K562 (cell line): ENCODE measurements around the gene ZRANB3. TPM values are rescaled to one million over a fixed set of nuclear protein-coding genes. Genes with fewer than 3 reads are reported as not detected.

Source experiments
- ATAC-seq: fragments of 200-7000 bp; cut with Tn5 transposase; 3 replicates; pipeline ENCODE4 v1.9.1; 2020; ENCODE audit warnings: moderate library complexity
- BruUV-seq: library from RNA; stranded (reverse); fragments of 400-500 nt; replicated peaks from 2 replicates; lab custom pipeline; 2021; lab: Mats Ljungman, UMichigan
- CTCF ChIA-PET: fragments of 300-600 bp; formaldehyde crosslinking; extraction: SDS; loops from one replicate; lab custom pipeline; 2021; ENCODE audit warnings: low intra/inter-chr PET ratio; lab: Yijun Ruan, JAX
- POLR2A ChIA-PET: fragments of 300-600, 350-650 bp; sonication (Branson Sonifier 250); formaldehyde crosslinking; extraction: SDS; loops from one replicate; lab custom pipeline; 2021; ENCODE audit warnings: antibody characterized with exemption, inconsistent platforms; lab: Yijun Ruan, JAX
- DNase-seq, 4 experiments: peaks; one replicate each; pipeline versions ENCODE4 v3.0.0 to v3.0.0-alpha.2; 2011 to 2018; ENCODE audit warnings: low spot score in 3 of 4, mixed read lengths in 3 of 4; ENCODE audit errors: extremely low read depth in 1 of 4
- FAIRE-seq: peaks from 2 replicates; lab custom pipeline; 2011; peaks lifted over from hg19 to GRCh38; lab: Jason Lieb, UNC
- H2AFZ ChIP-seq: 2 replicates; pipeline ENCODE4 v1.6.0; 2011; ENCODE audit warnings: low read depth, low read length, control low read depth, inconsistent platforms
- H3K27ac ChIP-seq: fragments of 200-600 bp; 3 replicates; pipeline ENCODE4 v1.8.0; 2011; ENCODE audit warnings: low read depth, mild to moderate bottlenecking, control low read depth, inconsistent platforms, low read length, moderate library complexity, mixed read lengths; ENCODE audit errors: extremely low read depth
- H3K27me3 ChIP-seq, 2 experiments: fragments of 300-600 bp in 1 of 2; 2 replicates in 1 of 2; 3 replicates in 1 of 2; pipeline versions ENCODE4 v1.6.0 to v1.8.0; 2011; ENCODE audit warnings: inconsistent platforms in 2 of 2, low read length in 2 of 2, mild to moderate bottlenecking in 1 of 2, mixed read lengths in 1 of 2, moderate library complexity in 1 of 2; ENCODE audit not compliant: control insufficient read depth in 2 of 2, insufficient read depth in 2 of 2
- H3K36me3 ChIP-seq: fragments of 300-600 bp; 3 replicates; pipeline ENCODE4 v1.8.0; 2011; ENCODE audit warnings: mild to moderate bottlenecking, low read length, inconsistent platforms; ENCODE audit not compliant: control insufficient read depth, insufficient read depth
- H3K4me1 ChIP-seq, 2 experiments: fragments of 200-600 bp in 1 of 2; replicated peaks in 1 of 2; 2 replicates in 1 of 2; 3 replicates in 1 of 2; pipeline versions ENCODE4 v1.5.1 to v1.8.0; 2011; ENCODE audit warnings: inconsistent platforms in 2 of 2, low read length in 2 of 2, mild to moderate bottlenecking in 1 of 2, mixed read lengths in 1 of 2, moderate library complexity in 1 of 2; ENCODE audit not compliant: control insufficient read depth in 2 of 2, insufficient read depth in 2 of 2
- H3K4me2 ChIP-seq: 2 replicates; pipeline ENCODE4 v1.6.1; 2011; ENCODE audit warnings: low read length, control low read depth, inconsistent platforms, mixed read lengths; ENCODE audit not compliant: insufficient read depth
- H3K4me3 ChIP-seq: fragments of 200-600 bp; sonication (generic), shearing (Covaris generic); 2 replicates; pipeline ENCODE4 v1.5.1; 2016; ENCODE audit warnings: control low read depth, inconsistent platforms
- H3K79me2 ChIP-seq: fragments of 200-600 bp; 3 replicates; pipeline ENCODE4 v1.8.0; 2011; ENCODE audit warnings: low read length, inconsistent platforms; ENCODE audit not compliant: control insufficient read depth, insufficient read depth
- H3K9ac ChIP-seq, 2 experiments: 2 replicates each; pipeline versions ENCODE4 v1.6.0 to v1.6.1; 2011; ENCODE audit warnings: low read depth in 2 of 2, low read length in 2 of 2, control low read depth in 1 of 2, inconsistent platforms in 1 of 2, mild to moderate bottlenecking in 1 of 2, mixed read lengths in 1 of 2; ENCODE audit not compliant: insufficient read depth in 1 of 2
- H3K9me1 ChIP-seq: one replicate; pipeline ENCODE4 v1.6.0; 2011; ENCODE audit warnings: inconsistent platforms, mild to moderate bottlenecking, low read length, moderate library complexity; ENCODE audit not compliant: control insufficient read depth, insufficient read depth
- H3K9me3 ChIP-seq: replicated peaks from 2 replicates; pipeline ENCODE4 v1.5.1; 2011; ENCODE audit warnings: low read depth, low read length, inconsistent platforms; ENCODE audit not compliant: control insufficient read depth, insufficient read depth
- H4K20me1 ChIP-seq: replicated peaks from 2 replicates; pipeline ENCODE4 v1.6.1; 2011; ENCODE audit warnings: low read length, inconsistent platforms, mixed read lengths; ENCODE audit not compliant: control insufficient read depth, insufficient read depth
- BRF2 ChIP-seq: IDR thresholded peaks from 3 replicates; pipeline ENCODE4 v1.6.1; 2011; ENCODE audit warnings: borderline replicate concordance, mild to moderate bottlenecking; ENCODE audit not compliant: insufficient read length, insufficient read depth
- CBX2 ChIP-seq: fragments of 200-600 bp; sonication (generic); IDR thresholded peaks from one replicate; pipeline ENCODE4 v1.6.1; 2012; ENCODE audit warnings: mild to moderate bottlenecking, low read length, inconsistent platforms; ENCODE audit not compliant: insufficient read depth, poor library complexity, severe bottlenecking
- CCNT2 ChIP-seq: IDR thresholded peaks from 2 replicates; pipeline ENCODE4 v1.6.1; 2011; ENCODE audit warnings: borderline replicate concordance, low read depth, mild to moderate bottlenecking, moderate library complexity, mixed read lengths, low read length; ENCODE audit not compliant: insufficient read length; ENCODE audit errors: extremely low read depth
- FOXA1 ChIP-seq: fragments of 450-650 bp; IDR thresholded peaks from 2 replicates; pipeline ENCODE4 v1.6.1; 2016; ENCODE audit warnings: mild to moderate bottlenecking, borderline replicate concordance
- HDAC3 ChIP-seq: fragments of 450-650 bp; IDR thresholded peaks from 2 replicates; pipeline ENCODE4 v1.6.1; 2018; ENCODE audit warnings: borderline replicate concordance, mild to moderate bottlenecking, moderate library complexity; ENCODE audit not compliant: partially characterized antibody
- IRF2 ChIP-seq: sonication (generic); formaldehyde crosslinking; IDR thresholded peaks from 2 replicates; pipeline ENCODE4 v1.8.1; 2022; ENCODE audit warnings: mild to moderate bottlenecking, missing genetic modification reagents
- LARP7 ChIP-seq: fragments of 450-650 bp; IDR thresholded peaks from 2 replicates; pipeline ENCODE4 v1.6.1; 2016
- NCOA4 ChIP-seq: fragments of 450-650 bp; IDR thresholded peaks from 2 replicates; pipeline ENCODE4 v1.6.1; 2018; ENCODE audit warnings: mild to moderate bottlenecking; ENCODE audit not compliant: partially characterized antibody
- SRSF7 ChIP-seq: fragments of 200-400 bp; formaldehyde crosslinking; optimal IDR thresholded peaks from 2 replicates; pipeline ENCODE3; 2017; ENCODE audit warnings: mild to moderate bottlenecking, low read depth, low read length
- TAF9B ChIP-seq: fragments of 450-650 bp; IDR thresholded peaks from 2 replicates; pipeline ENCODE4 v1.6.1; 2018; ENCODE audit warnings: mild to moderate bottlenecking; ENCODE audit not compliant: partially characterized antibody
- ZNF197 ChIP-seq: fragments of 200-800 bp; sonication (Bioruptor generic); IDR thresholded peaks from 2 replicates; pipeline ENCODE4 v1.6.1; 2016; ENCODE audit warnings: low read depth, missing genetic modification characterization, missing compliant biosample characterization
- ZNF239 ChIP-seq: fragments of 250-450 bp; sonication (Bioruptor Pico); IDR thresholded peaks from 2 replicates; pipeline ENCODE4 v1.4.0; 2020; ENCODE audit warnings: mild to moderate bottlenecking
- ZNF398 ChIP-seq: fragments of 250-450 bp; sonication (Bioruptor Pico); IDR thresholded peaks from 2 replicates; pipeline ENCODE4 v1.8.0; 2021; ENCODE audit warnings: moderate library complexity, mild to moderate bottlenecking, inconsistent platforms
- ZNF561 ChIP-seq: fragments of 450-650 bp; formaldehyde crosslinking; conservative IDR thresholded peaks from 2 replicates; pipeline ENCODE4 v1.4.0; 2020; ENCODE audit warnings: mild to moderate bottlenecking, moderate library complexity
- ZNF668 ChIP-seq: fragments of 250-450 bp; sonication (Bioruptor Pico); IDR thresholded peaks from 2 replicates; pipeline ENCODE4 v1.8.0; 2022; ENCODE audit warnings: mild to moderate bottlenecking, inconsistent platforms
- whole genome bisulfite sequencing: fragments of 100-300 bp; shearing (Covaris generic); methylation state at CpG from one replicate; pipeline ENCODE4 v1.1.6; 2016; ENCODE audit warnings: low coverage, mixed read lengths; ENCODE audit not compliant: insufficient coverage; ENCODE audit errors: missing lambda C conversion rate; 5-methylcytosine and 5-hydroxymethylcytosine counted together
- in situ Hi-C: fragments of 300-500 bp; cut with MboI; formaldehyde crosslinking; loops from 4 replicates; pipeline ENCODE4 v1.15.0; 2018; ENCODE audit warnings: inconsistent platforms, mixed read lengths
- intact Hi-C: fragments of 100-400 bp; cut with micrococcal nuclease; formaldehyde crosslinking; loops from 2 replicates; pipeline ENCODE4 v1.14.2; 2022
- polyA plus RNA-seq, 8 experiments: library from polyadenylated mRNA; depleted of rRNA in 4 of 8; stranded (reverse) in 5 of 8; unstranded in 3 of 8; fragments of >200 nt; fragmentation: Nextera tagmentation in 2 of 8; fragmentation: Illumina TruSeq in 1 of 8; extraction: Ambion mirVana in 2 of 8; extraction: Trizol in 1 of 8; gene quantifications; 2 replicates each; pipeline versions ENCODE4 v1.2.1 to v1.2.3, GENCODE V29; 2011 to 2014; ENCODE audit warnings: inconsistent platforms in 1 of 8, missing spikeins in 1 of 8
- total RNA-seq, 7 experiments: library from RNA; depleted of rRNA in 6 of 7; stranded (reverse); fragments of >200 nt in 6 of 7; fragmentation: Illumina TruSeq in 2 of 7; extraction: Trizol in 2 of 7; gene quantifications; 2 replicates each; pipeline versions ENCODE4 v1.2.1 to v1.2.3, GENCODE V29; 2011 to 2021; ENCODE audit warnings: low replicate concordance in 1 of 7
- TF ChIP-seq, protein P1 (sequence below): sonication (generic); formaldehyde crosslinking; IDR thresholded peaks from 2 replicates; pipeline ENCODE4 v1.8.0; 2022; ENCODE audit warnings: mild to moderate bottlenecking, missing genetic modification reagents
- TF ChIP-seq, protein P2 (sequence below): fragments of 250-450 bp; sonication (Bioruptor Pico); IDR thresholded peaks from 2 replicates; pipeline ENCODE4 v1.8.0; 2022; ENCODE audit warnings: inconsistent platforms

The ZRANB3 gene
- total and polyA plus RNA-seq, 9 of the 15 experiments (the other 6 are each of a cell fraction or from before 2014, with no cell fraction given), result 8.6 to 21.3 (median 14.7) TPM

DNA sequence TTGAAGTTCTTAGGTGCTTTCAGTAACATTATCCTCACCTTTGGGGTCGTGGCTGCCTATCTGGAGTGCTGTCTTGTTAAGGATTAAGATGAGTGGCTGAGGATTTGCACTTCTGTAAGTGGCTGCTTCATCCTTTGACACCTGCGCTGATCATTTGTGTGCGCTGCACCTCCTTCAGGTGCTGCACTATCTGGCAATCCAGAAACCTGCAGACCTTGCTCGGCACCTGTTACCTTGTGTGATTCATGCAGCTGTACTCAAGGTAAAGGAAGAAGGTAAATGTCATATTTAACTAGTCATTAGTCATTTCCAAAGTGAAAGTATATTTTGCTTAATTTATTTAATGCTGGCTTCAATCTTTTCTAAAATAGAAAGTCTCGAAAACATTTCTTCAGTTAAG is 368.6 kb downstream of the ZRANB3 start:
- no peaks in the 10 kb centered on the region for H4K20me1 ChIP-seq
- intact Hi-C loops (no loop called here), in situ Hi-C loops (no loop called here)
- no peak overlapping the region for H3K4me3 ChIP-seq
- ChIA-PET POLR2A (no interaction called here), CTCF (no interaction called here)
- no peaks in the 10 kb centered on the region for H3K9me1 ChIP-seq
- no peak for FAIRE-seq
- no peak overlapping the region for H3K27ac ChIP-seq
- no peaks in the 10 kb centered on the region for H3K4me1 ChIP-seq
- H3K4me2 ChIP-seq, result no peak overlapping the region
- no peak for DNase-seq
- BruUV-seq, result no TSS peak
- H3K27me3 ChIP-seq, result no peaks in the 10 kb centered on the region
- H3K9me3 ChIP-seq, result no peaks in the 10 kb centered on the region
- H3K79me2 ChIP-seq, result no peaks in the 10 kb centered on the region
- WGBS, result 91% methylated on average over 5 of the region's 5 CpGs
- H3K9ac ChIP-seq, result no peak overlapping the region
- no peak overlapping the region for H2AFZ ChIP-seq
- H3K36me3 ChIP-seq, result peaks cover 63% of the 10 kb centered on the region
- ATAC-seq, result no peak
- no peak for TF ChIP-seq BRF2
- no peak for TF ChIP-seq SRSF7
- TF ChIP-seq, protein P1, sequence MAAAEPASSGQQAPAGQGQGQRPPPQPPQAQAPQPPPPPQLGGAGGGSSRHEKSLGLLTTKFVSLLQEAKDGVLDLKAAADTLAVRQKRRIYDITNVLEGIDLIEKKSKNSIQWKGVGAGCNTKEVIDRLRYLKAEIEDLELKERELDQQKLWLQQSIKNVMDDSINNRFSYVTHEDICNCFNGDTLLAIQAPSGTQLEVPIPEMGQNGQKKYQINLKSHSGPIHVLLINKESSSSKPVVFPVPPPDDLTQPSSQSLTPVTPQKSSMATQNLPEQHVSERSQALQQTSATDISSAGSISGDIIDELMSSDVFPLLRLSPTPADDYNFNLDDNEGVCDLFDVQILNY (CRISPR knock-in tag), result no peak
- TF ChIP-seq IRF2 (CRISPR knock-in tag), result no peak
- TF ChIP-seq TAF9B, result no peak
- no peak for TF ChIP-seq ZNF398 (CRISPR knock-in tag)
- TF ChIP-seq, protein P2, sequence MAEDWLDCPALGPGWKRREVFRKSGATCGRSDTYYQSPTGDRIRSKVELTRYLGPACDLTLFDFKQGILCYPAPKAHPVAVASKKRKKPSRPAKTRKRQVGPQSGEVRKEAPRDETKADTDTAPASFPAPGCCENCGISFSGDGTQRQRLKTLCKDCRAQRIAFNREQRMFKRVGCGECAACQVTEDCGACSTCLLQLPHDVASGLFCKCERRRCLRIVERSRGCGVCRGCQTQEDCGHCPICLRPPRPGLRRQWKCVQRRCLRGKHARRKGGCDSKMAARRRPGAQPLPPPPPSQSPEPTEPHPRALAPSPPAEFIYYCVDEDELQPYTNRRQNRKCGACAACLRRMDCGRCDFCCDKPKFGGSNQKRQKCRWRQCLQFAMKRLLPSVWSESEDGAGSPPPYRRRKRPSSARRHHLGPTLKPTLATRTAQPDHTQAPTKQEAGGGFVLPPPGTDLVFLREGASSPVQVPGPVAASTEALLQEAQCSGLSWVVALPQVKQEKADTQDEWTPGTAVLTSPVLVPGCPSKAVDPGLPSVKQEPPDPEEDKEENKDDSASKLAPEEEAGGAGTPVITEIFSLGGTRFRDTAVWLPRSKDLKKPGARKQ (CRISPR knock-in tag), result no peak
- TF ChIP-seq CCNT2, result no peak
- no peak for TF ChIP-seq HDAC3
- TF ChIP-seq ZNF668 (CRISPR knock-in tag), result no peak
- TF ChIP-seq LARP7, result no peak
- TF ChIP-seq CBX2, result no peak
- no peak for TF ChIP-seq ZNF239
- no peak for TF ChIP-seq ZNF561
- no peak for TF ChIP-seq ZNF197 (CRISPR knock-in tag)
- no peak for TF ChIP-seq NCOA4
- no peak for TF ChIP-seq FOXA1
